Loucy (cell line): ENCODE data around the gene POLD4.

Experiments used
- CTCF ChIP-seq: fragments of 200-600 bp; sonication (generic); conservative IDR thresholded peaks from 2 replicates; pipeline ENCODE4 v1.5.1; 2014; ENCODE audit warnings: mild to moderate bottlenecking, antibody characterized with exemption, low read length
- EZH2phosphoT487 ChIP-seq: fragments of 200-600 bp; IDR thresholded peaks from 2 replicates; pipeline ENCODE4 v1.6.1; 2018; ENCODE audit warnings: antibody characterized with exemption, mild to moderate bottlenecking, moderate library complexity, borderline replicate concordance

GRCh38 chr11:67375320-67376055 lies 22.1 kb upstream of the POLD4 start:
- TF ChIP-seq EZH2phosphoT487 = no peak
- no peak for TF ChIP-seq CTCF
